Right ventricle myocardium inferior (tissue), 1 donor: Measurements from ENCODE around the gene CHRDL2. TPM values are rescaled to one million over a fixed set of nuclear protein-coding genes. Genes with fewer than 3 reads are reported as not detected.

ENCODE experiments used
- ATAC-seq: fragments of 200-7000 bp; cut with Tn5 transposase; one replicate; pipeline ENCODE4 v1.9.1; 2020; ENCODE audit warnings: mild to moderate bottlenecking, moderate library complexity
- DNase-seq: peaks from one replicate; pipeline ENCODE4 v3.0.0; 2021; ENCODE audit errors: missing footprints
- intact Hi-C: fragments of 100-400 bp; cut with DNase I; formaldehyde crosslinking; loops from one replicate; pipeline ENCODE4 v1.11.0; 2022
- total RNA-seq: library from RNA; stranded (reverse); fragmentation: NEBNext Ultra II Directional; extraction: Animal tissue kit (Norgen Biotek cat#: 25700); gene quantifications from one replicate; pipeline ENCODE4 v1.2.1, GENCODE V29; 2021
- donor health status: DM: no; HTN: yes; CAD: no; lungs with severe emphysema.

CHRDL2 gene
- total RNA-seq, 1 donor from 2014 or later: 34.3 TPM

GRCh38 chr11:74696500-74696899 is 34.7 kb downstream of the CHRDL2 start:
- intact Hi-C loops: no loop called here
- ATAC-seq: peak; percentile 30
- DNase-seq: no peak

GRCh38 chr11:74695705-74696280 is 35.4 kb downstream of the CHRDL2 start:
- no peak for DNase-seq
- ATAC-seq: no peak
- intact Hi-C loops: no loop called here

- no peak for ATAC-seq
- intact Hi-C loops: no loop called here
- no peak for DNase-seq
Measured at GRCh38 chr11:74694136-74694930, 36.9 kb downstream of the CHRDL2 start.

- no peak for ATAC-seq
- intact Hi-C loops: no loop called here
Measured at GRCh38 chr11:74693531-74693930, 37.7 kb downstream of the CHRDL2 start.

GRCh38 chr11:74691755-74692154 is 39.5 kb downstream of the CHRDL2 start:
- intact Hi-C loops: no loop called here
- no peak for DNase-seq
- ATAC-seq: no peak

More at GRCh38 chr11:74693531-74693930, 37.7 kb downstream of the CHRDL2 start:
- DNase-seq: no peak

GRCh38 chr11:74689666-74690065 is 41.6 kb downstream of the CHRDL2 start:
- ATAC-seq (no peak), DNase-seq (no peak)
- intact Hi-C loops: no loop called here

GRCh38 chr11:74687237-74688023 is 43.8 kb downstream of the CHRDL2 start:
- intact Hi-C loops: no loop called here
- ATAC-seq (peak; percentile 13), DNase-seq (no peak)

- DNase-seq: no peak
- intact Hi-C loops: no loop called here
- no peak for ATAC-seq
Measured at GRCh38 chr11:74686792-74687191, 44.4 kb downstream of the CHRDL2 start.

- ATAC-seq (no peak), DNase-seq (no peak)
- intact Hi-C loops: no loop called here
Measured at GRCh38 chr11:74685905-74686304, 45.3 kb downstream of the CHRDL2 start.

GRCh38 chr11:74685338-74685737 is 45.9 kb downstream of the CHRDL2 start:
- no peak for DNase-seq

GRCh38 chr11:74684661-74685060 is 46.6 kb downstream of the CHRDL2 start:
- intact Hi-C loops: no loop called here
- no peak for ATAC-seq
- DNase-seq: no peak

More at GRCh38 chr11:74685338-74685737, 45.9 kb downstream of the CHRDL2 start:
- intact Hi-C loops: no loop called here
- no peak for ATAC-seq

- intact Hi-C loops: no loop called here
- DNase-seq (no peak), ATAC-seq (no peak)
Measured at GRCh38 chr11:74683941-74684481, 47.2 kb downstream of the CHRDL2 start.

GRCh38 chr11:74683279-74683871 is 47.9 kb downstream of the CHRDL2 start:
- DNase-seq: no peak
- ATAC-seq: peak; percentile 39
- intact Hi-C loops: no loop called here

GRCh38 chr11:74682731-74683278 is 48.4 kb downstream of the CHRDL2 start:
- ATAC-seq (no peak), DNase-seq (no peak)
- intact Hi-C loops: no loop called here

- DNase-seq (no peak), ATAC-seq (peak; percentile 58)
- intact Hi-C loops: no loop called here
Measured at GRCh38 chr11:74681686-74682651, 49.3 kb downstream of the CHRDL2 start.

GRCh38 chr11:74680703-74681531 is 50.3 kb downstream of the CHRDL2 start:
- ATAC-seq (no peak), DNase-seq (no peak)
- intact Hi-C loops: no loop called here
